Stimulated activated CD4-positive, alpha-beta T cell treated with anti-CD3 and anti-CD28 coated beads, Interleukin-15, amount 100 ng/mL, for 24 hours (primary cell): ENCODE measurements around the gene ENDOV.
A peak's percentile ranks its signal among the peaks of the same experiment; 100 is the strongest.

ENCODE experiments used
- DNase-seq: peaks from one replicate; pipeline ENCODE4 v3.0.0-alpha.2; 2020

Gene ENDOV

DNA sequence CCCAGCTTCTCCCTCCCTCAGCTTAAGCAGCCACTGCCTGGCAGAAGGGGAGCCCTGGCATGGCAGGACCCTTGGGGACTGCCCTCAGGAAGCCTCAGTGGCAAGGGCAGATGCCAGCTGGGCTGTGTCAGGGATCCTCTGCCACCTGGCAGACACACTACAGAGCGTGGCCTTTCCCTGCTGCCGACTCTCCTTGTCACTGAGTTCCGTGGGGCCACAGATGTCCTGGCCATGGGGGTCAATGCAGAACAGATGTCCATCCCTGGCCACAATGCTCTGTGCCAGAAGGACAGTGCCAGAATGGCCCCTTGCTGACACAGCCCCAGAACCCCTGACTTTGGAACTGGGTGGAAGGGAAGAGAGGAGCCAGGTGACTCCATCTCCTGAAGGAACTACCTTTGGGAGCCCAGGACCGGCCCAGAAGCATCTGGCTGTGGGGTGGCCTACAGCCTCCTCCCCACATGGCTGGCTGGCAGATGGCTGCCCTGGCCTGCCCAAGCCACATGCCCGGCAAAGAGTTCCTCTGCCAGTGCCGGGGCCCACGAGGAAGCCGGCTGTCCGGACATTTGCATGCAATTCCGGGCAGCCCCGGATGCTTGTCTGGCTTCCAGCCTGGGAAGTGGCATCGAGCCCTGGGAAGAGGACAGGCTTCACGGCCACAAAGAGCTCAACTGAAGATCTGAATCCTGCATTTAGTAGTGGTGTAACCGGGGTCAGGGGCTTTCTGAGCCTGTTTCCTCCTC lies 37.4 kb downstream of the ENDOV start:
- no peak for DNase-seq

DNA sequence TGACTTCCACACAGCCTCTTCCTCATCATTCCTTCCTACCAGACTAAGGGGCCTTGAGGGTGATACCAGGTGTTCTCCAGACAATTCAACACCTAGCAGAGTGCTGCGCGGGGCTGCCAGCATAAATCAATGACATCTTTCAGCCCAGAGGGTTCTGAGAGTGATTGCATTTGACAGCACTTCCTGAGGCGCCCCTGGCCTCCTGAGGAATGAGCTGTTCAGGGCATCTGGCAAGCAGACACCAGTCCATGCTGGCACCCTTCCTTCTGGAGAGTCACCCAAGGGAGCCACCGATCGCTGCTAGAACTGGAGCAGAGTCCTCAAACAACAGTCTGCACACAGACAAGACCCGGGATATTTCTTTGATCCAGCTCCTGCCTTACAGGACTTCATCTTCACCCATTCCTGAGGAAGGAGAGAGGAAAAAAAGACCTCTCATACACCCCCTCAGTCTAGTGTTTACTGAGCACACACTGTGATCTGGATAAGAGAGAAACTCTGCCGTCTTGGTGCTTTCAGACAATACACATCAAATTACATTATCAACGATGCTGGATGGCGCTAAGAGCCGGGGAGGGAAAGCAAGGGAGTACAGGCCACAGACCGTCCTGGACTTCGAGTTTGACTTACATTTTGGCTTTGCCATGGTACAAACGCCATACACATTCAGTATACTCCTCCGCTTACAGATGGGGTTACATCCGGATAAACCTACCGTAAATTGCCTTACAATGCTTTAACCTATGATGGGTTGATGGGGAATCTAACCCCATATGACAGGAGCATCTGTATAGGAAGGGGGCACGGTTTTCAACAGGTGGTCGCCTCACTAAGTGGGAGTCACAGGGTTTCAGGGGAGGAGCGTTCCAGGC lies 38.4 kb downstream of the ENDOV start:
- no peak for DNase-seq

GRCh38 chr17:80453998-80454556 lies 39.1 kb downstream of the ENDOV start:
- no peak for DNase-seq

DNA sequence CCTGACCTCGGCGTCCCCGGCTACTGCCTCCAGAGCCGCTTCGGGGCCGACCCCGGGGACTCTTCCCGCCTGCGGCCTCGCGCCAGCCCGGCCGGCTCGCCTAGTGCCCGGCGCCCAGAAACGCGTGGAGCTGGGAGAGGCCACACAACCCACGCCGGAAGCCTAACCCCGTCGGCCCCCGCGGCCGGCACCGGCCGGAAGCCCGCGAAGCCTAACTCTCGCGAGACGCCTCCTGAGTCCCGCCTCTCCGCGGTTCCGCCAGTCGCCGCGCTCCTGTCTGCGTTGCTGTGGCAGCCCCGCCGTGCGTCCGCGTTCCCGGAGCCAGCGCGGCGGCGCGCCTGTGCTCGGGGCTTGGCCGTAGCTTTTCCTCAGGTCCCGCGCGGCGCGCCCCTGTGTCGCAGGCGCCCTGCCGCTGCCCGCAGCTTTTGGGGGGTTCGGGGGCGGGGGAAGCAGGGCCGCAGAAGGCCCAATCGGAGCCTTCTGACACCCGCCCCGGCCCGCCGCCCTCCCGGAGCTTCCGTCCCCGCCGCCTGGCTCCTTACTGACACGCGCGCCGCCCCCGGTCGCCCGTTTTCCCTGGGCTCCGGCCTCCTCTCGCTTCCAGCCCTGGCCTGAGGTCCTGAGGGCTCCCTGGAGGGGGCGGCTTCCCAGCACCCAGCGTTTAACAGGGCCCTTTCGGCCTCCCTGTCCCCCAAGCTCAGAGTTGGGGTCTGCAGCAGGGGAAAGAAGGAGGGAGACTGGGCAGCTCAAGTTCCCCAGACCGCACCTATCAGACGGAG lies 39.8 kb downstream of the ENDOV start:
- peak; percentile 98 for DNase-seq

DNA sequence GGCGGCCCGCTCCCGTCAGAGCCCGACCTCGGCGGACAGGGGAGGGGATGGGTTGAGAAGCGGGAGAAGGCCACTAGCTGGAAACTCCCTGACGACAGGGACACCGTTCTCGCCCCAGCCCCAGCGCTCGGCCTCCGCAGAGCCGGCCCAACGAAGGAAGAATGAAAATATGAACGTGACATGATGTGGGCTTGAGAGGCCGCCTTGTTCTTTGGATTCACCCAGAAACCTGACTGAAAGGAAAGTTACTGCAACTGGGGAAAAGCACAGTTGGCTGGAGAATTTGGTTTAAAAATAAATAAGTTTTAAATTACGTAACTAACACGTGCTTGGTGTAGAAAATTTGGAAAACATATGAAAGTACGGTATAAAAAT lies 40.4 kb downstream of the ENDOV start:
- DNase-seq, result peak; percentile 65

DNA sequence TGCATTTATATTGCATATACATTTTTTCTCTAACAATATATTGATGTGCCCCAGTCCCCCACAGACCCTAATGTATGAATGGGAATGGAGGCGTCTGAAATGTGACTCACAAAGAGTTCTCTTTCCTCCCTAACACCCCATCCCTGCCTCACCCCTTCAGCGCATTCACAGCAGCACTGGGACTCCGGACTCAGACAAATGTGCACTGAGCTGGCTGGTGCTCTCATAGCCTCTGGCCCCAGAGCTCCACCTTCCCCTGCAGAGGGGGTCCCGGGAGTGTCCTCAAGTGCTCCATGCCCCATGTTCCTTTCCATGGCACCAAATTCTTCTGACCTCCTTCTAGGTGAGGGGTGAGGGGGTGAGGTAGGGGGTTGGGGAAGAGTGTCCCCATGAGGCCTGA lies 40.8 kb downstream of the ENDOV start:
- no peak for DNase-seq

GRCh38 chr17:80456465-80457235 lies 41.7 kb downstream of the ENDOV start:
- no peak for DNase-seq

- no peak for DNase-seq
Observed at GRCh38 chr17:80457236-80457856, 42.4 kb downstream of the ENDOV start.

GRCh38 chr17:80458016-80458415 lies 43.0 kb downstream of the ENDOV start:
- DNase-seq, result no peak

GRCh38 chr17:80459234-80459633 lies 44.3 kb downstream of the ENDOV start:
- DNase-seq, result no peak

GRCh38 chr17:80460429-80460834 lies 45.5 kb downstream of the ENDOV start:
- DNase-seq, result no peak

- DNase-seq, result no peak
Observed at GRCh38 chr17:80461528-80462160, 46.7 kb downstream of the ENDOV start.

DNA sequence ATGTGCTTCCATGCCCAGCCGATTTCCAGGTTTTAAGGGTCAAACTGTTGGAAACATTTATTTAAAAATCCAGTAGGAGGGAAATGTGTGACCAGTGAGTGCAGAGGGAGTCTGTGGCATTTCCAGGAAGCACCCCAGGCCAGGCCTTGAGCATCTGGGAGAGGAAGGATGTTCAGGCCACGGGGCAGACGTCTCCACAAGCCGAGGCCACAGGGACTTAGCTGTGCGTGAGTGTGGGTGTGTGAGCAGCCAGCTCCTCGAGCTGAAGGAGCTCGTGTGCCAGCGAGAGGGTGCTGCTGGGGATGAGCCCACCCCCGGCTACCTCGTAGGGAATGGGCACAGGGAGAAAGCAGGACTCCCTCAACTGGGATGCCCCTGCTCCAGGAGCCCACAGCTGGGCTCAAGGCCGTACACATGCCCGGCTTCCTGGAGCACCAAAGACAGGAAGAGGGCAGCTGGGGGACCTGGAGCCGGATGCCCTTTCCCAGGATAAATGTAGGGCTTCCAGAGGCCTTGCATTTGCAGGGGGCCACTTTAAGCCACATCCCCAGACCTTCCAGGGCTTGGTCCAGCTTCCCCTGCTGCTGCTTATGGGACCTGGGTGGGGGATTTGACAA lies 48.9 kb downstream of the ENDOV start:
- DNase-seq, result no peak

GRCh38 chr17:80464486-80464885 lies 49.5 kb downstream of the ENDOV start:
- no peak for DNase-seq

- DNase-seq, result no peak
Observed at GRCh38 chr17:80465327-80465974, 50.5 kb downstream of the ENDOV start.

DNA sequence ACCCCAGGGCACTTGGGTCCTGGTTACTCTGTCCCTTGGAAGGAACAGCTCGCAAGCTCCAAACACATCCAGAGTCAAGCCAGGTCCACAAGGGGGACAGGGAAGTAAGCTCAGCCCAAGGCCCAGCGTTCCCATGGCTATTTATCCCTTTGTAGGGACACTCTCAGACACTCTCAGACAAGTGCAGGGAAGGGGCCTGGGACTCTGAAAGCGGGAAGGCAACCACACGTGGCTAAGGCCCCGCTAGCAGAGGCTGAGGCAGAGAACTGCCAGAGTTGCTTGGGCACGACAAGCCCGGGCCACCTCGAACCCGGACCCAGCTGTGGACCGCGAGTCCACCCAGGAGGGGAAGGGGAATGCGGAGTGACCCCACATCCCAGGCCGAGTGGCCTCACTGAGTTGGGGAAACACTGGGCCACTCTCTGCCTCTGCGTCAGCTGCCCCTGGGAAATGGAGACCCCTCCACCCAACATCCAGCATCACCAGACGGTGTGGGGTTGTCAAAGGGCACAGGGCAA lies 51.3 kb downstream of the ENDOV start:
- DNase-seq, result no peak

- no peak for DNase-seq
Observed at GRCh38 chr17:80468242-80468641, 53.3 kb downstream of the ENDOV start.

GRCh38 chr17:80468781-80469493 lies 54.0 kb downstream of the ENDOV start:
- DNase-seq, result no peak

DNA sequence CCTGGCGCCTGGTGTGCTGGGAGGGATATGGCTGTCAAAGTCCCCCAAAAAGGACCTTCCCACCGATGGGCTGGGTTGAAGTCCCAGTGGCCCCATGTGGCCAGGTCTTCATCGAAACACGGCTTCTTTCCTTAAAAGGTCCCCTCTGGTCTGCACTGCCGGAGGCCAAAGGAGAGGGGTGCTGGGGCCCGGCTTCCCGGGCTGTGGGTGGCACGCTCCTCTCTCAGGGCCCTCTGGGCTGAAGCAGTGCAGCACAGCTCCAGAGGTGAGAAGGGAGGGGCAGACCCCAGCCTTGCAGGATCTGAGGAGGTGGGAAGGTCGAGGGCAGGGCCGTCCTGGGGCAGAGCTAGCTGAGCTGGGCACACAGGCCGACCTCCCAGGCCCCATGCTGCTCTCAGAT lies 54.7 kb downstream of the ENDOV start:
- DNase-seq, result no peak
